Testis (tissue), 2 donors: ENCODE measurements around the gene EAF1.

ENCODE experiments used
- POLR2A ChIP-seq: fragments of 450-650 bp; IDR thresholded peaks from one replicate; pipeline ENCODE4 v1.6.1; 2017; ENCODE audit warnings: antibody characterized with exemption, mild to moderate bottlenecking, moderate library complexity
- TF ChIP-seq, protein P1 (sequence below), 3 experiments: fragments of 450-650 bp in 2 of 3; fragments of 200-600 bp in 1 of 3; sonication (generic) in 1 of 3; IDR thresholded peaks; one replicate each; pipeline ENCODE4 v1.5.1; 2016 to 2019; ENCODE audit warnings: antibody characterized with exemption in 3 of 3, mild to moderate bottlenecking in 2 of 3, moderate library complexity in 1 of 3

DNA sequence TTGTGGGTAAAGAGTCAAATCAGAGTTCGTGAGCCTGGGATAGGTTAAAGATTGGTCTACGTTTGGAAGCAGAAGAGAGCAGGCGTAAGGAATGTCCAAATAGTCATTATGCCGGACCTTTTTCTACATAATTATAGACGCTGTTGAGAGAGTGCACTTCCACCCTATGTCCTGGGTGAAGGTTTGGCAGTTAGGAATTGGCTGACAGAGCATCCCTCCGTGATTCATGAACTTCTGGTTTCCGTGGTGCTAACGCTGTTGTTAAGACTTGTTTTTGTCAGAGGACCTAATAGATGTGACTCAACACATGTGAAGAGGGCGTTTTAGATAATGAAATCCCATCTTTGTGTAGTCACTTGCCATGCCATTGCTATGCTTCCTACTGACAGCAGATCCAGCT lies 1.1 kb downstream of the EAF1 start:
- TF ChIP-seq, protein P1, sequence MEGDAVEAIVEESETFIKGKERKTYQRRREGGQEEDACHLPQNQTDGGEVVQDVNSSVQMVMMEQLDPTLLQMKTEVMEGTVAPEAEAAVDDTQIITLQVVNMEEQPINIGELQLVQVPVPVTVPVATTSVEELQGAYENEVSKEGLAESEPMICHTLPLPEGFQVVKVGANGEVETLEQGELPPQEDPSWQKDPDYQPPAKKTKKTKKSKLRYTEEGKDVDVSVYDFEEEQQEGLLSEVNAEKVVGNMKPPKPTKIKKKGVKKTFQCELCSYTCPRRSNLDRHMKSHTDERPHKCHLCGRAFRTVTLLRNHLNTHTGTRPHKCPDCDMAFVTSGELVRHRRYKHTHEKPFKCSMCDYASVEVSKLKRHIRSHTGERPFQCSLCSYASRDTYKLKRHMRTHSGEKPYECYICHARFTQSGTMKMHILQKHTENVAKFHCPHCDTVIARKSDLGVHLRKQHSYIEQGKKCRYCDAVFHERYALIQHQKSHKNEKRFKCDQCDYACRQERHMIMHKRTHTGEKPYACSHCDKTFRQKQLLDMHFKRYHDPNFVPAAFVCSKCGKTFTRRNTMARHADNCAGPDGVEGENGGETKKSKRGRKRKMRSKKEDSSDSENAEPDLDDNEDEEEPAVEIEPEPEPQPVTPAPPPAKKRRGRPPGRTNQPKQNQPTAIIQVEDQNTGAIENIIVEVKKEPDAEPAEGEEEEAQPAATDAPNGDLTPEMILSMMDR (IDR thresholded peaks at IDR 0.05): no peak
- no peak for TF ChIP-seq POLR2A
